Measurements from ENCODE around the gene MS4A2.
"Not testable (repeated sequence)": the region's sequence is repeated elsewhere in the genome, so short reads cannot be mapped to it uniquely, and the experiment has no call there.

Gene MS4A2

GRCh38 chr11:60088364-60088763, at the start of gene MS4A2:
MS4A2 (plus strand) TSS chr11:60088664; CDS start chr11:60088766, 102 bp downstream.
- no peak for DNase-seq

GRCh38 chr11:60040109-60040508, 48.4 kb upstream of the MS4A2 start, which contains the start of gene OOSP2:
OOSP2 (plus strand) TSS chr11:60040409; CDS start chr11:60040460, 51 bp downstream.
- DNase-seq = no peak

- not testable (repeated sequence) for DNase-seq
Observed at GRCh38 chr11:60050422-60050821, 38.0 kb upstream of the MS4A2 start.

GRCh38 chr11:60050839-60051238, 37.6 kb upstream of the MS4A2 start:
- DNase-seq = not testable (repeated sequence)

GRCh38 chr11:60056349-60056969, 32.0 kb upstream of the MS4A2 start, which contains the start of gene MS4A3:
MS4A3 (plus strand) TSS chr11:60056665; CDS start chr11:60061161, 4,496 bp downstream.
- no peak for DNase-seq

- DNase-seq = no peak
Observed at GRCh38 chr11:60059052-60059451, 29.4 kb upstream of the MS4A2 start.

GRCh38 chr11:60059521-60060240, 28.8 kb upstream of the MS4A2 start:
- no peak for DNase-seq

- no peak for DNase-seq
Observed at GRCh38 chr11:60064111-60064510, 24.4 kb upstream of the MS4A2 start.

- no peak for DNase-seq
Observed at GRCh38 chr11:60065801-60066200, 22.7 kb upstream of the MS4A2 start.

GRCh38 chr11:60069450-60069849, 19.0 kb upstream of the MS4A2 start:
- DNase-seq = no peak

GRCh38 chr11:60071644-60072043, 16.8 kb upstream of the MS4A2 start:
- not testable (repeated sequence) for DNase-seq

GRCh38 chr11:60077216-60077817, 11.1 kb upstream of the MS4A2 start:
- no peak for DNase-seq

- DNase-seq = no peak
Observed at GRCh38 chr11:60077981-60078380, 10.5 kb upstream of the MS4A2 start.

- no peak for DNase-seq
Observed at GRCh38 chr11:60078745-60079144, 9.7 kb upstream of the MS4A2 start.

- DNase-seq = no peak
Observed at GRCh38 chr11:60080535-60080934, 7.9 kb upstream of the MS4A2 start.

GRCh38 chr11:60084631-60085273, 3.7 kb upstream of the MS4A2 start:
- no peak for DNase-seq

GRCh38 chr11:60085909-60086308, 2.6 kb upstream of the MS4A2 start:
- no peak for DNase-seq

GRCh38 chr11:60087239-60087638, 1.2 kb upstream of the MS4A2 start:
- DNase-seq = no peak

- DNase-seq = no peak
Observed at GRCh38 chr11:60095477-60096120, 7.1 kb downstream of the MS4A2 start.

GRCh38 chr11:60097189-60097588, 8.7 kb downstream of the MS4A2 start:
- no peak for DNase-seq

GRCh38 chr11:60098508-60098907, 10.0 kb downstream of the MS4A2 start:
- no peak for DNase-seq

GRCh38 chr11:60100516-60100915, 12.1 kb downstream of the MS4A2 start:
- DNase-seq = no peak

- not testable (repeated sequence) for DNase-seq
Observed at GRCh38 chr11:60101368-60101767, 12.9 kb downstream of the MS4A2 start.
